DND-41 (cell line): ENCODE results near the gene LMNTD2.
A peak's percentile ranks its signal among the peaks of the same experiment; 100 is the strongest.

Experiments
- ATAC-seq: fragments of 200-7000 bp; cut with Tn5 transposase; 3 replicates; pipeline ENCODE4 v1.9.1; 2021; ENCODE audit warnings: low read depth; ENCODE audit not compliant: insufficient read depth
- DNase-seq: peaks from one replicate; pipeline ENCODE4 v3.0.0-alpha.2; 2020
- H2AFZ ChIP-seq: 2 replicates; pipeline ENCODE4 v1.6.0; 2012; ENCODE audit warnings: low read depth, low read length
- H3K27ac ChIP-seq: 2 replicates; pipeline ENCODE4 v1.5.1; 2012; ENCODE audit warnings: low read length, inconsistent platforms
- H3K27me3 ChIP-seq: fragments of 200-600 bp; sonication (generic); 2 replicates; pipeline ENCODE4 v1.6.0; 2012; ENCODE audit warnings: low read length, mild to moderate bottlenecking, inconsistent platforms; ENCODE audit not compliant: insufficient read depth, poor library complexity
- H3K36me3 ChIP-seq: 2 replicates; pipeline ENCODE4 v1.5.1; 2012; ENCODE audit warnings: low read length, inconsistent platforms; ENCODE audit not compliant: insufficient read depth
- H3K4me1 ChIP-seq: 2 replicates; pipeline ENCODE4 v1.5.1; 2012; ENCODE audit warnings: mild to moderate bottlenecking, low read length; ENCODE audit not compliant: insufficient read depth
- H3K4me2 ChIP-seq: 2 replicates; pipeline ENCODE4 v1.6.0; 2012; ENCODE audit warnings: mild to moderate bottlenecking, moderate library complexity, low read length, inconsistent platforms; ENCODE audit not compliant: insufficient read depth
- H3K4me3 ChIP-seq, 2 experiments: fragments of 200-600 bp in 1 of 2; shearing (Covaris generic) in 1 of 2; 2 replicates each; pipeline ENCODE4 v1.5.1; 2012 to 2016; ENCODE audit warnings: inconsistent platforms in 2 of 2, low read length in 2 of 2, mild to moderate bottlenecking in 2 of 2, low read depth in 1 of 2, moderate library complexity in 1 of 2
- H3K79me2 ChIP-seq: 2 replicates; pipeline ENCODE4 v1.6.0; 2012; ENCODE audit warnings: low read length, inconsistent platforms; ENCODE audit not compliant: insufficient read depth
- H3K9ac ChIP-seq: 2 replicates; pipeline ENCODE4 v1.6.0; 2012; ENCODE audit warnings: low read depth, mild to moderate bottlenecking, inconsistent platforms, low read length, moderate library complexity
- H3K9me3 ChIP-seq: 2 replicates; pipeline ENCODE4 v1.5.1; 2012; ENCODE audit warnings: low read length, moderate library complexity, mild to moderate bottlenecking, inconsistent platforms; ENCODE audit not compliant: insufficient read depth, severe bottlenecking
- H4K20me1 ChIP-seq: 2 replicates; pipeline ENCODE4 v1.6.0; 2012; ENCODE audit warnings: low read length; ENCODE audit not compliant: insufficient read depth
- EZH2 ChIP-seq: IDR thresholded peaks from 3 replicates; pipeline ENCODE4 v1.6.1; 2012; ENCODE audit warnings: borderline replicate concordance, low read depth, mild to moderate bottlenecking, moderate library complexity, low read length, inconsistent platforms; ENCODE audit not compliant: severe bottlenecking
- TF ChIP-seq, protein P1 (sequence below): IDR thresholded peaks from 2 replicates; pipeline ENCODE4 v1.5.1; 2012; ENCODE audit warnings: borderline replicate concordance, low read length, moderate library complexity, mild to moderate bottlenecking; ENCODE audit not compliant: poor library complexity, severe bottlenecking; ENCODE audit errors: extremely low read depth

LMNTD2 gene

DNA sequence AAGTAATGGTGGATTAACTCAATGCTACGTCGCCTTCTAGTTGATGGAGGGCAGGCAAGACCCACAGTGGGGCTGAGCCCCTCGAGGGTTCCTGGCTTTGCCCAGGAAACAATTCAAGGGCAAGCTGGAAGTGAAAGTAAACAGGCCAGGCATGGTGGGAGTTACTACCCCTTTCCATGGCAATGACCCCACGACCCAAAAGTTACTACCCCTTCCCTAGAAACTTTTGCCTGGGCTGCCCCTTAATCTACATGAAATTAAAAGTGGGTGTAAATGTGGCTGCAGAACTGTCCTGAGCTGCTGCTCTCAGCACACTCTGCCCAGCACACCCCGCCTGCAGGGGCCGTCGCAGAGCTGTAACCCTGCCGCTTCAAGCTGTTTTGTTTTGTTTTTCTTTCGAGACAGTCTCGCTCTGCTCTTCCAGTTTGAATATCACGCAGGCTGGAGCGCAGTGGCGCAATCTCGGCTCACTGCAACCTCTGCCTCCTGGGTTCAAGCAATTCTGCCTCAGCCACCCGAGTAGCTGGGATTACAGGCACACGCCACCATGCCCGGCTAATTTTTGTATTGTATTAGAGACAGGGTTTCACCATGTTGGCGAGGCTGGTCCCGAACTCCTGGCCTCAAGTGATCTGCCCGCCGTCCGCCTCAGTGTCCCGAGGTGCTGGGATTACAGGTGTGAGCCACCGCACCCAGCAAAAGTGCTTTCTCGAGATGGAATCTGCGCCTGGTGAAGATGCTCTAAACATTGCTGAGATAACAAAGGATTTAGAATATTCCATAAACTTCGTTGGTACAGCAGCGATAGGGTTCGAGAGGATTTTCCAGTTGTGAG lies 47.6 kb downstream of the LMNTD2 start:
- H4K20me1 ChIP-seq = no peaks in the 10 kb centered on the region

DNA sequence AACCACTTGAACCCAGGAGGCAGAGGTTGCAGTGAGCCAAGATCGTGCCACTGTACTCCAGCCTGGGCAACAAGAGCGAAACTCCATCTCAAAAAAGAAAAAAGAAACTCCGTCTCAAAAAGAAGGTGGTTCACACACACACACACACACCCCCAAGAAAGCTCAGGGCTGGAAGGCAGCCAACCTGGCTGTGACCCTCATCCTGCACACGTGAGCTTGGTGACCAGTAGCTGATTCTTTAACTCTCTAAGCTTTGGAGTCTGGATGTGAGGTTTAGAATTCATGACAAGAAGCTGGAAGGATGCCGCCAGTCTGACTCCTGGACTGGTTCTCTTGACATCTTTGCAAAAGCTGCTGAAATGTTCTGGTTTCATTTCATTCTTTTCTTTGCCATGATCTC lies 51.6 kb downstream of the LMNTD2 start:
- ATAC-seq = no peak
- Histone ChIP-seq H3K9me3 (no peaks in the 10 kb centered on the region), H3K4me2 (no peak overlapping the region), H3K4me3 (no peak overlapping the region), H3K36me3 (peaks cover 28% of the 10 kb centered on the region), H3K27ac (no peak overlapping the region), H2AFZ (no peak overlapping the region), H3K79me2 (peaks cover 31% of the 10 kb centered on the region), H3K27me3 (no peaks in the 10 kb centered on the region), H3K9ac (no peak overlapping the region), H3K4me1 (peaks cover 27% of the 10 kb centered on the region), H4K20me1 (peaks cover 6% of the 10 kb centered on the region; the same call in 1 of the 2 replicates)
- DNase-seq = no peak
- TF ChIP-seq, protein P1, sequence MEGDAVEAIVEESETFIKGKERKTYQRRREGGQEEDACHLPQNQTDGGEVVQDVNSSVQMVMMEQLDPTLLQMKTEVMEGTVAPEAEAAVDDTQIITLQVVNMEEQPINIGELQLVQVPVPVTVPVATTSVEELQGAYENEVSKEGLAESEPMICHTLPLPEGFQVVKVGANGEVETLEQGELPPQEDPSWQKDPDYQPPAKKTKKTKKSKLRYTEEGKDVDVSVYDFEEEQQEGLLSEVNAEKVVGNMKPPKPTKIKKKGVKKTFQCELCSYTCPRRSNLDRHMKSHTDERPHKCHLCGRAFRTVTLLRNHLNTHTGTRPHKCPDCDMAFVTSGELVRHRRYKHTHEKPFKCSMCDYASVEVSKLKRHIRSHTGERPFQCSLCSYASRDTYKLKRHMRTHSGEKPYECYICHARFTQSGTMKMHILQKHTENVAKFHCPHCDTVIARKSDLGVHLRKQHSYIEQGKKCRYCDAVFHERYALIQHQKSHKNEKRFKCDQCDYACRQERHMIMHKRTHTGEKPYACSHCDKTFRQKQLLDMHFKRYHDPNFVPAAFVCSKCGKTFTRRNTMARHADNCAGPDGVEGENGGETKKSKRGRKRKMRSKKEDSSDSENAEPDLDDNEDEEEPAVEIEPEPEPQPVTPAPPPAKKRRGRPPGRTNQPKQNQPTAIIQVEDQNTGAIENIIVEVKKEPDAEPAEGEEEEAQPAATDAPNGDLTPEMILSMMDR = no peak
- no peak for TF ChIP-seq EZH2

More for the DNA sequence above, 47.6 kb downstream of the LMNTD2 start:
- Histone ChIP-seq H3K4me2 (no peak overlapping the region), H3K27ac (no peak overlapping the region), H3K4me3 (no peak overlapping the region), H3K4me1 (peaks cover 2% of the 10 kb centered on the region), H3K79me2 (no peaks in the 10 kb centered on the region; the same call in 1 of the 2 replicates), H2AFZ (no peak overlapping the region), H3K36me3 (peaks cover 21% of the 10 kb centered on the region), H3K9ac (no peak overlapping the region), H3K9me3 (peaks cover 5% of the 10 kb centered on the region), H3K27me3 (no peaks in the 10 kb centered on the region)
- ATAC-seq (no peak), DNase-seq (no peak)
- no peak for TF ChIP-seq EZH2
- TF ChIP-seq, protein P1 = no peak

DNA sequence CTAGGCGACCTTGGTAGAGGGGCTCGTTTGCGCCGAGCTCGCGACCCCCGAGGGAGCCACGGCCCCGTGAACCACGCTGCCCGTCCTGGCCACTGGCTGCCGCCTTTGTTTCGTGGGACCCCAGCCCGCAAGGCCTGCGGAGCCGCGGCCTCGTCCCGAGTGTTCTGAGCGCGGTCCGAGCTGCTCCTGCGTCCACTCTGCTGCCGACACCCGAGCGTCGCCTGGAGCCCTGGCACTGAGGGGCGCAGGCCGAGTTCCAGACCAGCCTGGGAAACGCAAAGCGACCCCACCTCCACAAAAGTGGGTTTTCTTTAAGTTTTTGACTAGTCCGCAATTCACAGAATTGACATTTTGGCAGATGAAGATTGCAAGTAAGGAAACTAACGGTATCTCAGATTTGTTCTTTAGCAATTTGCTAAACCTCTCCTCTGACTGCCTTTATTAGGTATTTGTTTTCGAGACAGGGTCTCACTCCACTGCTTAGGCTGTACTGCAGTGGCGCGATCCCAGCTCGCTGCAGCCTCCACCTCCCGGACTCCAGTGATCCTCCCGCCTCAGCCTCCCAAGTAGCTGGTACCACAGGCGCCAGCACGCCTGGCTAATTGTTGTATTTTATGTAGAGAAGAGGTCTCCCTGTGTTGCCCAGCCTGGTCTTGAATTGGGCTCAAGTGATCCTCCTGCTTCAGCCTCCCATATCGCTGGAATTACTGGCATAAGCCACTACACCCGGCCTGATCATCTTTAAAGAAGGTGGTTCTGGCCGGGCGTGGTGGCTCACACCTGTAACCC lies 52.6 kb downstream of the LMNTD2 start:
- Histone ChIP-seq H3K79me2 (peaks cover 40% of the 10 kb centered on the region), H3K4me3 (peak overlapping the region in 1 of 2 experiments; percentile 55; a peak in 2 of 4 replicates), H3K27me3 (no peaks in the 10 kb centered on the region), H3K9me3 (no peaks in the 10 kb centered on the region), H3K4me2 (peak overlapping the region; percentile 81), H4K20me1 (peaks cover 11% of the 10 kb centered on the region), H3K27ac (peak overlapping the region; percentile 28; the same call in 1 of the 2 replicates), H2AFZ (peak overlapping the region; percentile 30), H3K9ac (peak overlapping the region; percentile 48), H3K36me3 (peaks cover 32% of the 10 kb centered on the region), H3K4me1 (peaks cover 27% of the 10 kb centered on the region)
- TF ChIP-seq, protein P1 = no peak
- TF ChIP-seq EZH2 = no peak
- ATAC-seq = no peak
- no peak for DNase-seq
